Right ventricle myocardium inferior (tissue), 1 donor: ENCODE data around the gene PPIP5K1. TPM values are rescaled to one million over a fixed set of nuclear protein-coding genes. Genes with fewer than 3 reads are reported as not detected.
"Not testable (repeated sequence)": the region's sequence is repeated elsewhere in the genome, so short reads cannot be mapped to it uniquely, and the experiment has no call there.

Experiments
- ATAC-seq: fragments of 200-7000 bp; cut with Tn5 transposase; one replicate; pipeline ENCODE4 v1.9.1; 2020; ENCODE audit warnings: mild to moderate bottlenecking, moderate library complexity
- DNase-seq: peaks from one replicate; pipeline ENCODE4 v3.0.0; 2021; ENCODE audit errors: missing footprints
- intact Hi-C: fragments of 100-400 bp; cut with DNase I; formaldehyde crosslinking; loops from one replicate; pipeline ENCODE4 v1.11.0; 2022
- total RNA-seq: library from RNA; stranded (reverse); fragmentation: NEBNext Ultra II Directional; extraction: Animal tissue kit (Norgen Biotek cat#: 25700); gene quantifications from one replicate; pipeline ENCODE4 v1.2.1, GENCODE V29; 2021
- donor health status: DM: no; HTN: yes; CAD: no; lungs with severe emphysema.

The PPIP5K1 gene
- total RNA-seq, 1 donor from 2014 or later: 15.7 TPM

DNA sequence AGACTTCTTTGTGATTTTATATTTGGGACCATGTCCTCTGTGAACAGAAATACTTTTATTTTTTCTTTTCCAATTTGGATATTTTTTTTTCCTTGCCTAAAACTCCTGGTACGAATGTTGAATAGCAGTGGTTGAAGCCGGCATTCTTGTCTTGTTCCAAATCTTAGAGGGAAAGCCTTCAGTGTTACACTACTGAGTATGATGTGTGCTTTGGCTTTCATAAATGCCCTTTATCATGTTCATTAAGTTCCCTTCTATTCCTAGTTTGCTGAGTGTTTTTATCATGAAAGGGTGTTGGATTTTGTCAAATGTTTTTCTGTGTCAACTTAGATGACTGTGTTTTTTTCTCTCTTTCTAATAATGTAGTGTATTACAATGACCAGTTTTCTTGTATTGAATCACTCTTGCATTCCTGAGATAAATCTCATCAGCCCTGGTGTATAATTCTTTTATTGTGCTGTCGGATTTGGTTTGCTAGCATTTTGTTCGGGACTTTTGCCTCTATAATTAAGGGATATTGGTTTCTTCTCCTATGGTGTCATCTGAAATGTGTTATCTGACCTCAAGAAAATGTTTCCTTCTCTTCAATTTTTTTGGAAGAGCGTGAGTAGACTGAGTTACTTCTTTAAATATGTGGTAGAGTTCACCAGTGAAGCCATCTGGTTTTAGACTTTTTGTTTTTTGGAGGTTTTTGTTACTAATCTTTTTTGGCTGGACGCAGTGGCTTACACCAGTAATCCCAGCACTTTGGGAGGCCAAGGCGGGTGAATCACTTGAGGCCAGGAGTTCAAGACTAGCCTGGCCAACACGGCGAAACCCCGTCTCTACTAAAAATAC is 39.3 kb downstream of the PPIP5K1 start:
- DNase-seq (no peak), ATAC-seq (no peak)
- intact Hi-C loops: no loop called here

DNA sequence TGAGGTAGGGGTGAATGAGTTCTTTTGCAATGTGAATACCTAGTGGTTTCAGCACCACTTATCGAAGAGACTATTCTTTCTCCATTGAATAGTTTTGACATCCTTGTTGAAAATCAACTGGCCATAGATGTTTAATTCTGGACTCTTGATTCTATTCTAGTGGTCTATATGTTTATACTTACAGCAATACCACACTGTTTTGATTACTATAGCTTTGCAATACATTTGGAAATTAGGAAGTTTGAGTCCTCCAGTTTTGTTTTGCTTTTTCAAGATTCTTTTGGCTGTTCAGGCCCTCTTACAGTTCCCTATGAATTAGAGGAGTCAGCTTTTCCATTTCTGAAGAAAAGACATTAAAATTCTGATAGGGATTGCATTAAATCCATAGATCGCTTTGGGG is 42.5 kb downstream of the PPIP5K1 start:
- intact Hi-C loops: no loop called here
- DNase-seq (no peak), ATAC-seq (no peak)

DNA sequence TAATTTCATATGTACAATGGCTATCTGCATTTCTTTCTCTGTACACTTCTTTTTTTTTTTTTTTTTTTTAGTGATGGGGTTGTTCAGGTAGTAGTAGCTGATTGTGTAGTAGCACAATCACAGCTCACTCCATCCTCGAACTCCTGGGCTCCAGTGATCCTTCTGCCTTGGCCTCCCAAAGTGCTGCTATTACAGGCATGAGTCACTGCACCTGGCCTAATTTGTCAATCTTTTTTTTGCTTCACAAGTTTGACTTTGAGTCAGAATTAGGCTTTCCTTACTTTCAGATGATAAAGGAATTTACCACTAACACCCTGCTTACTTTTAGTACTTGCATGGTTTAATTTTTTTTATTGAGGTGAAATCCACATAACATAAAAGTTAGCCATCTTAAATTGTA is 44.6 kb downstream of the PPIP5K1 start:
- no peak for ATAC-seq
- intact Hi-C loops: no loop called here

DNA sequence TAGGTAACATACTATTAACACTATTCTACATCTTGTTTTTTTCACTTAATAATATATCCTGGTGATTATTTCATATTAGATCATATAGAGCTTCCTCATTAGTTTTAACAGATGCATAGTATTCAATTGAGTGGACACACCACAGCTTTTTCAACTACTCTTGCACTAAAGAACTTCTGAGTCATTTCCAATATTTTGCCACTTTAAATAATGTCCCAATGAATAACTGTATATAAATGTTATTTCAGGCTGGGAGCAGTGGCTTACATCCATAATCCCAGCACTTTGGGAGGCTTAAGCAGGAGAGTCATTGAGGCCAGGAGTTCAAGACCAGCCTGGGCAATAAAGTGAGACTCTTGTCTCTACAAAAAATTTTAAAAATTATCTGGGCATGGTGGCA is 45.7 kb downstream of the PPIP5K1 start:
- no peak for DNase-seq
- intact Hi-C loops: no loop called here
- ATAC-seq: no peak

More for the DNA sequence above, 44.6 kb downstream of the PPIP5K1 start:
- DNase-seq: no peak

DNA sequence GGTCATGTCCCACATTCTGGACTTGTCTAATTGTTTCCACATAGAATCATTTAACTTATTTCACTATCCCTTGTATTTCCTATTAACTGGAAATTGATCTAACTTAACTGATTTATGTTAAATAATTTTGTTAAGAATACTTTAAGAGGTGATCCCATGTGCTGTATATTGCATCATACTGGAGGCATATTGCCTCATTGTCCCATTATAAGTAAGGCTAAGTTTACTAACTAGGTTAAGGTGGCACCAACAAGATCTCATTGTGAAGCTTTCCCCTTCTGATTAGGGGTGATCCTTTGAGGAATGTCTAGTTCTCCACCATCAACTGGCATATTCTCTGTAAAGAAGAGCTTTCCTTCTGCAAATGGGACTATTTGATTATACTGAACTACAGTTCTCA is 48.2 kb downstream of the PPIP5K1 start:
- no peak for DNase-seq
- intact Hi-C loops: no loop called here
- no peak for ATAC-seq

DNA sequence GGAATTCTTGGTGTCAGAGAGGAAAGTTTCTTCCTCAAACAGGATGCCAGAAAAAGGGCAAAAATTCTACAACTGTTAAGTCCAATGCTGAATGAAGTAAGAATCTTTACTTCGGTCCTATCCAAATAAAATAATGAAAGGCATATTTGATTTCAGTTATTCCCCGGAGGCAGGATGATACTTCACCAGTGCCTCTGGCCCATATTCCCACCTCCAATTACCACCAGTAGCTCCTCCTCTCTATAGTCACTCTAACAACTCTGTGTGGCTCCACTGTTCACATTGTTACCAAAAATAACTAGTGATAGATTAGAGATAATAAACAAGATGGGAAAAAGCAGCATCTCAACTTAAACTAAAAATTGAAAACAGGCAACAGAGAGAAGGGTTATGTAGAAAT is 51.9 kb downstream of the PPIP5K1 start:
- DNase-seq (no peak), ATAC-seq (no peak)
- intact Hi-C loops: no loop called here

DNA sequence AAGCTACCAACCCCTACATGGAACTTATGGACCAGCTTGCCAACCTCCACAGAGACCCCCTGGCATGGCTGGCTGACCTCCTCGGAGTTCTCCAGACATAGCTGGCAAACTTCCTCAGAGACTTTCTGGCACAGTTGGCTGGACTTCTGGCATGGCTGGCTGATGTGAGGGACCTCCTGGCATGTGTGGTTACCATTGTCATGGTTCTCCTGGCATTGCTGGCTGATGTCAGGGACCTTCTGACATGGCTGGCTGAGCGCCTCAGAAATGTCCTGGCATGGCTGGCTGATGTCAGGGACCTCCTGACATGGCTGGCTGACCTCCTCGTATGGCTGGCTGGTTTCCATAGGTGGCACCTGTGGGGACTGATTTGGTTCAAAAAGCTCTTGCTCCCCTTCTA is 55.1 kb downstream of the PPIP5K1 start:
- no peak for ATAC-seq
- no peak for DNase-seq
- intact Hi-C loops: no loop called here

DNA sequence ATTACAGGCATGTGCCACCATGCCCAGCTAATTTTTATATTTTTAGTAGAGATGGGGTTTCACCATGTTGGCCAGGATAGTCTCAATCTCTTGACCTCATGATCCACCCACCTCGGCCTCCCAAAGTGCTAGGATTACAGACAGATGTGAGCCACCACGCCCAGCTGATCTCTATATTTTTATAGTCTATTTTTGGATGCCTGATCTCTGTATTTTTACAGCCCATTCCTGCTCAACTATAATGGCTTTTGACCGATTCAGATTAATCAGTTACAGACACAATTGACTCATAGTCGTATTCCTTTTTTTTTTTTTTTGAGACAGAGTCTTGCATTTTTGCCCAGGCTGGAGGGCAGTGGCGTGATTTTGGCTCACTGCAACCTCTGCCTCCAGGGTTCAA is 57.2 kb downstream of the PPIP5K1 start:
- intact Hi-C loops, ATAC-seq, DNase-seq: not testable (repeated sequence)

DNA sequence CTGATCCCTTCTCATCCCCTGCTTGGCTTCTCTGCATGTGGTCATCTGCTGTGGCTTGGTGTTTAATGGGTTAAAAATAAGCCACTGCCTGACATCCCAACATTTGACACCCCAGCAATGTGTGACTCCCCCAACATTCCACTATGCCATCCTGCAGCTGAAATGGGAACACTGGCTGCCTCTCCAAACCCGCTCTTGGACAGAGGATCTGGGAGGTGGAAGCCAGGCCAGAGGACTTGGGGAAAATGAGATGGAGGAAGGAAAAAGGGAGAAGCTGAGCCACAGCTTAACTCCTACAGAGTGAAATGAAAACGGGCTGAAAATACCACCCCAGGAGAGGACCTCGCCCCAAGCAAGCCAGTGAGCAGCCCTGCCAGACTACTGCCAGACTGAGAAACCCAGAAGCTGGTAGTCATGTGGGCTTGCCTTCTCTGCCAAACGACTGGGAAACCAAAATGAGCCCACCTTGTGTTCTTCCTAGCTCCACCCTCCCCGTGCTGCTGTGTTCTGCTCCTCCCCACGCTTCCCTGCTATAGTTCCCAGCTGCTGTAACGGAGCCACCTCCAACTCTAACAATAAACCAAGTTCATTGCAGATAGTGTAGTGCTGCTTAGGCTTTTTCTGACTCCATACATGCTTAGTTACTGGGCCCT is 58.9 kb downstream of the PPIP5K1 start:
- intact Hi-C loops: no loop called here
- DNase-seq (no peak), ATAC-seq (no peak)

DNA sequence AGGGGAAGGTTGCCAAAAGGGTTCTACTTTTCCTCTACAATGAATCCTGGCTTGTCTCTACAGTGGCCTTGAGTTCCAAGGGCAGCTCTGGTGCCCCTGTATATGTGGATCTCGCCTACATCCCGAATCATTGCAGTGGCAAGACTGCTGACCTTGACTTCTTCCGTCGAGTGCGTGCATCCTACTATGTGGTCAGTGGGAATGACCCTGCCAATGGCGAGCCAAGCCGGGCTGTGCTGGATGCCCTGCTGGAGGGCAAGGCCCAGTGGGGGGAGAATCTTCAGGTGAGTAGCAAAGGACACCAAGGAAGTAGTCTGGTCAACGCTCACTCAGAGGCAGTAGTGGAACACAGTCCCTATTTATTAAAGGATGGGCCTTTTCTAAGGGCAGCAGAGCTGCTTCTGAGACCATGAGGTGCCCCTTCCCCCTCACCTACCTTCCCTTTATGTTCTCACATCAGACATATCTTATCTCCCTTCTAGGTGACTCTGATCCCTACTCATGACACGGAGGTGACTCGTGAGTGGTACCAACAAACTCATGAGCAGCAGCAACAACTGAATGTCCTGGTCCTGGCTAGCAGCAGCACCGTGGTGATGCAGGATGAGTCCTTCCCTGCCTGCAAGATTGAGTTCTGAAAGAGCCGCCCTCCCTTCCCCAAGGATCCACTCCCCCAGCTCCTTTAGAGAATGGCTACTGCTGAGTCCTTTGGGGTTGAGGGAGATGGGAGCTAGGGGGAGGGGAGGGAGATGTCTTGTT is 60.2 kb downstream of the PPIP5K1 start:
- intact Hi-C loops: no loop called here
- ATAC-seq: no peak
- no peak for DNase-seq

DNA sequence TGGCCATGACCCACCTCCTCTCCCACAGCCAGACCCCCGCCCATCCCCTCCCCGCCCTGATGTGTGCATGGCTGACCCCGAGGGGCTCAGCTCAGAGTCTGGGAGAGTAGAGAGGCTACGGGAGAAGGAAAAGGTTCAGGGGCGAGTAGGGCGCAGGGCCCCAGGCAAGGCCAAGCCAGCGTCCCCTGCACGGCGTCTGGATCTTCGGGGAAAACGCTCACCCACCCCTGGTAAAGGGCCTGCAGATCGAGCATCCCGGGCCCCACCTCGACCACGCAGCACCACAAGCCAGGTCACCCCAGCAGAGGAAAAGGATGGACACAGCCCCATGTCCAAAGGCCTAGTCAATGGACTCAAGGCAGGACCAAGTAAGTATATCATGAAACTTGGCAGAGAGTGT is 60.9 kb downstream of the PPIP5K1 start:
- ATAC-seq (no peak), DNase-seq (no peak)
- intact Hi-C loops: no loop called here

DNA sequence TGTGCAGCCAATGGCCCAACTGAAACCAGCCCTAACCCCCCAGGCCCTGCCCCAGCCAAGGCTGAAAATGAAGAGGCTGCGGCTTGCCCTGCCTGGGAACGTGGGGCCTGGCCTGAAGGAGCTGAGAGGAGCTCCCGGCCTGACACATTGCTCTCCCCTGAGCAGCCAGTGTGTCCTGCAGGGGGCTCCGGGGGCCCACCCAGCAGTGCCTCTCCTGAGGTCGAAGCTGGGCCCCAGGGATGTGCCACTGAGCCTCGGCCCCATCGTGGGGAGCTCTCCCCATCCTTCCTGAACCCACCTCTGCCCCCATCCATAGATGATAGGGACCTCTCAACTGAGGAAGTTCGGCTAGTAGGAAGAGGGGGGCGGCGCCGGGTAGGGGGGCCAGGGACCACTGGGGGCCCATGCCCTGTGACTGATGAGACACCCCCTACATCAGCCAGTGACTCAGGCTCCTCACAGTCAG is 61.4 kb downstream of the PPIP5K1 start:
- no peak for DNase-seq
- intact Hi-C loops: no loop called here
- ATAC-seq: no peak

DNA sequence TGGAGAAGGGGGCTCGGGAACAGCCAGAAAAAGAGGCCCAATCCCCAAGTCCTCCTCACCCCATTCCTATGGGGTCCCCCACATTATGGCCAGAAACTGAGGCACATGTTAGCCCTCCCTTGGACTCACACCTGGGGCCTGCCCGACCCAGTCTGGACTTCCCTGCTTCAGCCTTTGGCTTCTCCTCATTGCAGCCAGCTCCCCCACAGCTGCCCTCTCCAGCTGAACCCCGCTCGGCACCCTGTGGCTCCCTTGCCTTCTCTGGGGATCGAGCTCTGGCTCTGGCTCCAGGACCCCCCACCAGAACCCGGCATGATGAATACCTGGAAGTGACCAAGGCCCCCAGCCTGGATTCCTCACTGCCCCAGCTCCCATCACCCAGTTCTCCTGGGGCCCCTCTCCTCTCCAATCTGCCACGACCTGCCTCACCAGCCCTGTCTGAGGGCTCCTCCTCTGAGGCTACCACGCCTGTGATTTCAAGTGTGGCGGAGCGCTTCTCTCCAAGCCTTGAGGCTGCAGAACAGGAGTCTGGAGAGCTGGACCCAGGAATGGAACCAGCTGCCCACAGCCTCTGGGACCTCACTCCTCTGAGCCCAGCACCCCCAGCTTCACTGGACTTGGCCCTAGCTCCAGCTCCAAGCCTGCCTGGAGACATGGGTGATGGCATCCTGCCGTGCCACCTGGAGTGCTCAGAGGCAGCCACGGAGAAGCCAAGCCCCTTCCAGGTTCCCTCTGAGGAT is 62.0 kb downstream of the PPIP5K1 start:
- no peak for DNase-seq
- intact Hi-C loops: no loop called here
- ATAC-seq: no peak

DNA sequence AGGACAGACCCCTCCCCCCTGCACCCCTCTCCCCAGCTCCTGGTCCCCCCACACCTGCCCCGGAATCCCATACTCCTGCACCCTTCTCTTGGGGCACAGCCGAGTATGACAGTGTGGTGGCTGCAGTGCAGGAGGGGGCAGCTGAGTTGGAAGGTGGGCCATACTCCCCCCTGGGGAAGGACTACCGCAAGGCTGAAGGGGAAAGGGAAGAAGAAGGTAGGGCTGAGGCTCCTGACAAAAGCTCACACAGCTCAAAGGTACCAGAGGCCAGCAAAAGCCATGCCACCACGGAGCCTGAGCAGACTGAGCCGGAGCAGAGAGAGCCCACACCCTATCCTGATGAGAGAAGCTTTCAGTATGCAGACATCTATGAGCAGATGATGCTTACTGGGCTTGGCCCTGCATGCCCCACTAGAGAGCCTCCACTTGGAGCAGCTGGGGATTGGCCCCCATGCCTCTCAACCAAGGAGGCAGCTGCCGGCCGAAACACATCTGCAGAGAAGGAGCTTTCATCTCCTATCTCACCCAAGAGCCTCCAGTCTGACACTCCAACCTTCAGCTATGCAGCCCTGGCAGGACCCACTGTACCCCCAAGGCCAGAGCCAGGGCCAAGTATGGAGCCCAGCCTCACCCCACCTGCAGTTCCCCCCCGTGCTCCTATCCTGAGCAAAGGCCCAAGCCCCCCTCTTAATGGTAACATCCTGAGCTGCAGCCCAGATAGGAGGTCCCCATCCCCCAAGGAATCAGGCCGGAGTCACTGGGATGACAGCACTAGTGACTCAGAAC is 62.8 kb downstream of the PPIP5K1 start:
- DNase-seq (no peak), ATAC-seq (no peak)
- intact Hi-C loops: no loop called here

DNA sequence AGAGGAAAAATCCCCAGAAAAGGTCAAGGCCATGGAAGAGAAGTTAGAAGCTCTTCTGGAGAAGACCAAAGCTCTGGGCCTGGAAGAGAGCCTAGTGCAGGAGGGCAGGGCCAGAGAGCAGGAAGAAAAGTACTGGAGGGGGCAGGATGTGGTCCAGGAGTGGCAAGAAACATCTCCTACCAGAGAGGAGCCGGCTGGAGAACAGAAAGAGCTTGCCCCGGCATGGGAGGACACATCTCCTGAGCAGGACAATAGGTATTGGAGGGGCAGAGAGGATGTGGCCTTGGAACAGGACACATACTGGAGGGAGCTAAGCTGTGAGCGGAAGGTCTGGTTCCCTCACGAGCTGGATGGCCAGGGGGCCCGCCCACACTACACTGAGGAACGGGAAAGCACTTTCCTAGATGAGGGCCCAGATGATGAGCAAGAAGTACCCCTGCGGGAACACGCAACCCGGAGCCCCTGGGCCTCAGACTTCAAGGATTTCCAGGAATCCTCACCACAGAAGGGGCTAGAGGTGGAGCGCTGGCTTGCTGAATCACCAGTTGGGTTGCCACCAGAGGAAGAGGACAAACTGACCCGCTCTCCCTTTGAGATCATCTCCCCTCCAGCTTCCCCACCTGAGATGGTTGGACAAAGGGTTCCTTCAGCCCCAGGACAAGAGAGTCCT is 63.6 kb downstream of the PPIP5K1 start:
- no peak for DNase-seq
- ATAC-seq: no peak
- intact Hi-C loops: no loop called here

DNA sequence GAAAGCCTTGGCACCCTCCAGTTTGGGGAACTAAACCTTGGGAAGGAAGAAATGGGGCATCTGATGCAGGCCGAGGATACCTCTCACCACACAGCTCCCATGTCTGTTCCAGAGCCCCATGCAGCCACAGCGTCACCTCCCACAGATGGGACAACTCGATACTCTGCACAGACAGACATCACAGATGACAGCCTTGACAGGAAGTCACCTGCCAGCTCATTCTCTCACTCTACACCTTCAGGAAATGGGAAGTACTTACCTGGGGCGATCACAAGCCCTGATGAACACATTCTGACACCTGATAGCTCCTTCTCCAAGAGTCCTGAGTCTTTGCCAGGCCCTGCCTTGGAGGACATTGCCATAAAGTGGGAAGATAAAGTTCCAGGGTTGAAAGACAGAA is 64.9 kb downstream of the PPIP5K1 start:
- DNase-seq (no peak), ATAC-seq (no peak)
- intact Hi-C loops: no loop called here

DNA sequence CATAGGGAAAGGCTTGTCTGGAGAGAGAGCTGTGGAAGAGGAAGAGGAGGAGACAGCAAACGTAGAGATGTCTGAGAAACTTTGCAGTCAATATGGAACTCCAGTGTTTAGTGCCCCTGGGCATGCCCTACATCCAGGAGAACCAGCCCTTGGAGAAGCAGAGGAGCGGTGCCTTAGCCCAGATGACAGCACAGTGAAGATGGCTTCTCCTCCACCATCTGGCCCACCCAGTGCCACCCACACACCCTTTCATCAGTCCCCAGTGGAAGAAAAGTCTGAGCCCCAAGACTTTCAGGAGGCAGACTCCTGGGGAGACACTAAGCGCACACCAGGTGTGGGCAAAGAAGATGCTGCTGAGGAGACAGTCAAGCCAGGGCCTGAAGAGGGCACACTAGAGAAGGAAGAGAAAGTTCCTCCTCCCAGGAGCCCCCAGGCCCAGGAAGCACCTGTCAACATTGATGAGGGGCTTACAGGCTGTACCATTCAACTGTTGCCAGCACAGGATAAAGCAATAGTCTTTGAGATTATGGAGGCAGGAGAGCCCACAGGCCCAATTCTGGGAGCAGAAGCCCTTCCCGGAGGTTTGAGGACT is 65.7 kb downstream of the PPIP5K1 start:
- intact Hi-C loops: no loop called here
- DNase-seq (no peak), ATAC-seq (no peak)
